ENCODE measurements around the gene POLR1B.
"Not testable (repeated sequence)": the region's sequence is repeated elsewhere in the genome, so short reads cannot be mapped to it uniquely, and the experiment has no call there.

The POLR1B gene

DNA sequence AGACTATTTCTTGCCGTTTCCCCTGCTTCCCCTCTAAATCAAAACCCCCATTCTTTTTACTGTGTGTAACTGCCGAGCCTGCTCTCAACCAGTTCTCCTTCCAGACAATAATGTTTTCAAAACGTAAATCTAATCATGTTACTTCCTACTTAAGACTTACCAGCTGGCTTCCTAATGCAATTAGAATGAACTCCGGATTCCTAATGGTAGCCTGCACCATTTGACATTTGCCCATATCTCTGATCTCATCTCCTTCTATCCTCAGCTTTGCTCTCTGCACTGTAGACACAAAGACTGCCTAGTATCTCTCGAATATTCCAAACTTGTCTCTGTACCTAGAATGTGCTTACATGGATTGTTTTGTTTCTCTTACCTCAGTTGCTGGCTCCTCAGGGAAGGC lies 47.4 kb upstream of the POLR1B start:
- no peak overlapping the region for H3K9ac ChIP-seq (ENCODE audit: low read depth, low read length, poor library complexity)
- peaks cover 9 to 44% of the 10 kb centered on the region in 2 donors for H3K36me3 ChIP-seq (replicated peaks in 1 of 2; ENCODE audit: control insufficient read depth in 2 of 2, insufficient read depth in 2 of 2, low read length in 2 of 2)
- WGBS, 2 donors (ENCODE audit: extremely low coverage in 2 of 2, insufficient read length in 2 of 2, insufficient replicate concordance in 1 of 2) = no CpG with 5 or more reads among the region's 5 CpGs
- H2BK5ac ChIP-seq (ENCODE audit: low read length) = no peak overlapping the region
- no peak overlapping the region for H2BK15ac ChIP-seq (ENCODE audit: low read length)
- H2AFZ ChIP-seq (ENCODE audit: low read length) = no peak overlapping the region
- H2BK12ac ChIP-seq (ENCODE audit: low read length) = no peak overlapping the region
- no peak overlapping the region for H2BK120ac ChIP-seq (ENCODE audit: low read depth, low read length)
- no peak overlapping the region for H3K4me3 ChIP-seq (ENCODE audit: low read length in 2 of 2)
- H4K91ac ChIP-seq (ENCODE audit: low read depth, low read length, poor library complexity) = no peak overlapping the region
- H2AK5ac ChIP-seq (ENCODE audit: low read depth, low read length) = no peak overlapping the region
- no peak overlapping the region for H3K27ac ChIP-seq (replicated peaks; ENCODE audit: low read length)
- no peaks in the 10 kb centered on the region for H3K79me1 ChIP-seq (ENCODE audit: low read depth, low read length)
- no peak overlapping the region for H3K23ac ChIP-seq (ENCODE audit: low read depth, low read length, poor library complexity)
- H3K27me3 ChIP-seq (ENCODE audit: control insufficient read depth in 3 of 3, insufficient read depth in 3 of 3, low read depth in 1 of 3, low read length in 3 of 3) = no peaks in the 10 kb centered on the region
- no peak overlapping the region for H3K4me2 ChIP-seq (ENCODE audit: insufficient read depth, low read length, poor library complexity, severe bottlenecking)
- H3K9me3 ChIP-seq (replicated peaks in 1 of 2; ENCODE audit: control insufficient read depth in 2 of 2, insufficient read depth in 1 of 2, low read depth in 1 of 2, low read length in 2 of 2) = no peaks in the 10 kb centered on the region
- H3K4me1 ChIP-seq (ENCODE audit: control insufficient read depth in 2 of 2, insufficient read depth in 1 of 2, low read depth in 1 of 2, low read length in 2 of 2) = peaks cover 0 to 2% of the 10 kb centered on the region in 2 donors
- no peak overlapping the region for H3K4ac ChIP-seq (ENCODE audit: low read length)
- H4K8ac ChIP-seq (ENCODE audit: low read depth, low read length) = no peak overlapping the region
- no peak overlapping the region for H3K18ac ChIP-seq (ENCODE audit: low read length)
- no peak overlapping the region for H3K14ac ChIP-seq (ENCODE audit: low read length)
- no peak for DNase-seq (ENCODE audit: low spot score)

GRCh38 chr2:112495878-112496277 lies 46.4 kb upstream of the POLR1B start:
- DNase-seq (ENCODE audit: low spot score); H2AK5ac ChIP-seq (ENCODE audit: low read depth, low read length); H2BK12ac ChIP-seq (ENCODE audit: low read length); H3K4ac ChIP-seq (ENCODE audit: low read length); H2AFZ ChIP-seq (ENCODE audit: low read length); H3K14ac ChIP-seq (ENCODE audit: low read length); H3K27me3 ChIP-seq (ENCODE audit: control insufficient read depth in 3 of 3, insufficient read depth in 3 of 3, low read depth in 1 of 3, low read length in 3 of 3); H3K79me1 ChIP-seq (ENCODE audit: low read depth, low read length); H3K23ac ChIP-seq (ENCODE audit: low read depth, low read length, poor library complexity); H3K27ac ChIP-seq (replicated peaks; ENCODE audit: low read length); H3K4me1 ChIP-seq (ENCODE audit: control insufficient read depth in 2 of 2, insufficient read depth in 1 of 2, low read depth in 1 of 2, low read length in 2 of 2); H4K91ac ChIP-seq (ENCODE audit: low read depth, low read length, poor library complexity); H3K9me3 ChIP-seq (replicated peaks in 1 of 2; ENCODE audit: control insufficient read depth in 2 of 2, insufficient read depth in 1 of 2, low read depth in 1 of 2, low read length in 2 of 2); H3K4me3 ChIP-seq (ENCODE audit: low read length in 2 of 2); H2BK5ac ChIP-seq (ENCODE audit: low read length); H2BK120ac ChIP-seq (ENCODE audit: low read depth, low read length); H4K8ac ChIP-seq (ENCODE audit: low read depth, low read length); H3K9ac ChIP-seq (ENCODE audit: low read depth, low read length, poor library complexity); H2BK15ac ChIP-seq (ENCODE audit: low read length); H3K18ac ChIP-seq (ENCODE audit: low read length); H3K4me2 ChIP-seq (ENCODE audit: insufficient read depth, low read length, poor library complexity, severe bottlenecking): not testable (repeated sequence)
- WGBS, 2 donors (ENCODE audit: extremely low coverage in 2 of 2, insufficient read length in 2 of 2, insufficient replicate concordance in 1 of 2) = no CpG with 5 or more reads among the region's 4 CpGs
- H3K36me3 ChIP-seq (replicated peaks in 1 of 2; ENCODE audit: control insufficient read depth in 2 of 2, insufficient read depth in 2 of 2, low read length in 2 of 2) = peaks cover 9 to 39% of the 10 kb centered on the region in 2 donors

DNA sequence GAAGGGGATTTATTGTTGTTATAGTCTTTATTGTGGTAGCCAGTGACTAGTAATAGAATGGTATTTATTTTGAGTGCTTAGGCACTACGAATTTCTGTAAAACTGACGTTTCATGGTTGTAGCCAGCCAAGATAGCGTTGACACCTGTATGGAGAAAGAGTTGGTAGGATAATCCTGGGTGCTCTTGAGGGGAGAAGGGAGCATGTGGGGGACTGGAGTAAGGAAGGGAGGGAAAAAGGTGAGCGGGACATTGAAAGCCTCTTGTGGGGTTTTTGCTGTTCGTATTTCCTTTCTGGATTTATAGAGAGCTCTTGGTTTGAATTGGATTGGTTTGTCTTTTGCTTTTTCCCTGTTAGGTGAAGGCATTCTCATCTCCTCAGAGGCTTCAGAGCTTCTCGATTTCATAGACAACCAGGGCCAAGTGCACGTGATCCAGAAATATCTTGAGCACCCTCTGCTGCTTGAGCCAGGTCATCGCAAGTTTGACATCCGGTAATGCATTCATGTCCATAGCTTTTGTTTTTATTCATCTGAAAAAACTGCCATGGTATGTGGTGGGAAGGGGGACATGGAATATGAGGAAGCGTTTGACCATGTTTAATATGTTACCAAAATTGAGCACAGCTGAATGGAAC lies 41.3 kb upstream of the POLR1B start:
- not testable (repeated sequence) for H3K27me3 ChIP-seq (ENCODE audit: control insufficient read depth in 3 of 3, insufficient read depth in 3 of 3, low read depth in 1 of 3, low read length in 3 of 3); H2BK120ac ChIP-seq (ENCODE audit: low read depth, low read length); H4K8ac ChIP-seq (ENCODE audit: low read depth, low read length); H3K9ac ChIP-seq (ENCODE audit: low read depth, low read length, poor library complexity); H3K27ac ChIP-seq (replicated peaks; ENCODE audit: low read length); H3K18ac ChIP-seq (ENCODE audit: low read length); H3K14ac ChIP-seq (ENCODE audit: low read length); H2BK15ac ChIP-seq (ENCODE audit: low read length); H3K79me1 ChIP-seq (ENCODE audit: low read depth, low read length); H2BK12ac ChIP-seq (ENCODE audit: low read length); H2AK5ac ChIP-seq (ENCODE audit: low read depth, low read length); DNase-seq (ENCODE audit: low spot score); H3K9me3 ChIP-seq (replicated peaks in 1 of 2; ENCODE audit: control insufficient read depth in 2 of 2, insufficient read depth in 1 of 2, low read depth in 1 of 2, low read length in 2 of 2); H3K4me1 ChIP-seq (ENCODE audit: control insufficient read depth in 2 of 2, insufficient read depth in 1 of 2, low read depth in 1 of 2, low read length in 2 of 2); H3K4me2 ChIP-seq (ENCODE audit: insufficient read depth, low read length, poor library complexity, severe bottlenecking); H2AFZ ChIP-seq (ENCODE audit: low read length); H3K4me3 ChIP-seq (ENCODE audit: low read length in 2 of 2); H2BK5ac ChIP-seq (ENCODE audit: low read length); H4K91ac ChIP-seq (ENCODE audit: low read depth, low read length, poor library complexity); H3K4ac ChIP-seq (ENCODE audit: low read length); H3K23ac ChIP-seq (ENCODE audit: low read depth, low read length, poor library complexity)
- peaks cover 7 to 22% of the 10 kb centered on the region in 2 donors for H3K36me3 ChIP-seq (replicated peaks in 1 of 2; ENCODE audit: control insufficient read depth in 2 of 2, insufficient read depth in 2 of 2, low read length in 2 of 2)
- no CpG with 5 or more reads among the region's 10 CpGs for WGBS, 2 donors (ENCODE audit: extremely low coverage in 2 of 2, insufficient read length in 2 of 2, insufficient replicate concordance in 1 of 2)

GRCh38 chr2:112509239-112509998 lies 32.8 kb upstream of the POLR1B start:
- not testable (repeated sequence) for H2BK120ac ChIP-seq (ENCODE audit: low read depth, low read length); H3K9me3 ChIP-seq (replicated peaks in 1 of 2; ENCODE audit: control insufficient read depth in 2 of 2, insufficient read depth in 1 of 2, low read depth in 1 of 2, low read length in 2 of 2); H3K27ac ChIP-seq (replicated peaks; ENCODE audit: low read length); H4K91ac ChIP-seq (ENCODE audit: low read depth, low read length, poor library complexity); H3K18ac ChIP-seq (ENCODE audit: low read length); H4K8ac ChIP-seq (ENCODE audit: low read depth, low read length); H2BK5ac ChIP-seq (ENCODE audit: low read length); H3K4me3 ChIP-seq (ENCODE audit: low read length in 2 of 2); H3K14ac ChIP-seq (ENCODE audit: low read length); H3K4me2 ChIP-seq (ENCODE audit: insufficient read depth, low read length, poor library complexity, severe bottlenecking); H3K4ac ChIP-seq (ENCODE audit: low read length); H2BK15ac ChIP-seq (ENCODE audit: low read length); H3K79me1 ChIP-seq (ENCODE audit: low read depth, low read length); H3K23ac ChIP-seq (ENCODE audit: low read depth, low read length, poor library complexity); DNase-seq (ENCODE audit: low spot score); H2AFZ ChIP-seq (ENCODE audit: low read length); H3K4me1 ChIP-seq (ENCODE audit: control insufficient read depth in 2 of 2, insufficient read depth in 1 of 2, low read depth in 1 of 2, low read length in 2 of 2); H3K9ac ChIP-seq (ENCODE audit: low read depth, low read length, poor library complexity); H2BK12ac ChIP-seq (ENCODE audit: low read length); H2AK5ac ChIP-seq (ENCODE audit: low read depth, low read length); H3K27me3 ChIP-seq (ENCODE audit: control insufficient read depth in 3 of 3, insufficient read depth in 3 of 3, low read depth in 1 of 3, low read length in 3 of 3)
- H3K36me3 ChIP-seq (replicated peaks in 1 of 2; ENCODE audit: control insufficient read depth in 2 of 2, insufficient read depth in 2 of 2, low read length in 2 of 2) = peaks cover 2 to 39% of the 10 kb centered on the region in 2 donors
- WGBS, 2 donors (ENCODE audit: extremely low coverage in 2 of 2, insufficient read length in 2 of 2, insufficient replicate concordance in 1 of 2) = no CpG with 5 or more reads among the region's 32 CpGs
